NCI-H460 (cell line): ENCODE data around the gene IGFBP5. TPM values are rescaled to one million over a fixed set of nuclear protein-coding genes. Genes with fewer than 3 reads are reported as not detected.

Source experiments
- DNase-seq: peaks from one replicate; pipeline ENCODE4 v3.0.0-alpha.2; 2016; ENCODE audit warnings: low read depth; ENCODE audit errors: extremely low read depth
- polyA plus RNA-seq: library from polyadenylated mRNA; depleted of rRNA; stranded (reverse); fragments of >200 nt; gene quantifications from 2 replicates; pipeline ENCODE4 v1.2.3, GENCODE V29; 2014; cell fraction: nucleus; rRNA removed
- total RNA-seq: library from RNA; depleted of rRNA; stranded (reverse); fragments of >200 nt; shearing (Covaris generic); gene quantifications from 2 replicates; pipeline ENCODE4 v1.2.3, GENCODE V29; 2014; rRNA removed

IGFBP5 gene
- total RNA-seq: 0.82 and 2.2 TPM in 2 replicates
- 0.05 and 0.39 TPM in 2 replicates for polyA plus RNA-seq

GRCh38 chr2:216695401-216695821 lies at the start of gene IGFBP5:
IGFBP5 (minus strand) TSS chr2:216695549; CDS start chr2:216694775, 774 bp downstream.
- DNase-seq: no peak

- DNase-seq: no peak
Measured at GRCh38 chr2:216743781-216744180, 48.4 kb upstream of the IGFBP5 start.

- DNase-seq: no peak
Measured at GRCh38 chr2:216742411-216742810, 47.1 kb upstream of the IGFBP5 start.

- DNase-seq: no peak
Measured at GRCh38 chr2:216741223-216741593, 45.9 kb upstream of the IGFBP5 start.

- no peak for DNase-seq
Measured at GRCh38 chr2:216740557-216741222, 45.3 kb upstream of the IGFBP5 start.

- no peak for DNase-seq
Measured at GRCh38 chr2:216739035-216739434, 43.7 kb upstream of the IGFBP5 start.

- no peak for DNase-seq
Measured at GRCh38 chr2:216737676-216738075, 42.3 kb upstream of the IGFBP5 start.

GRCh38 chr2:216736326-216736725 lies 41.0 kb upstream of the IGFBP5 start:
- DNase-seq: no peak

- no peak for DNase-seq
Measured at GRCh38 chr2:216735668-216736067, 40.3 kb upstream of the IGFBP5 start.

- DNase-seq: no peak
Measured at GRCh38 chr2:216735086-216735485, 39.7 kb upstream of the IGFBP5 start.

GRCh38 chr2:216733046-216733445 lies 37.7 kb upstream of the IGFBP5 start:
- no peak for DNase-seq

GRCh38 chr2:216732334-216732733 lies 37.0 kb upstream of the IGFBP5 start:
- DNase-seq: no peak

- DNase-seq: no peak
Measured at GRCh38 chr2:216731465-216731864, 36.1 kb upstream of the IGFBP5 start.

GRCh38 chr2:216730871-216731270 lies 35.5 kb upstream of the IGFBP5 start:
- DNase-seq: no peak

- DNase-seq: no peak
Measured at GRCh38 chr2:216727346-216728122, 32.2 kb upstream of the IGFBP5 start.

- DNase-seq: no peak
Measured at GRCh38 chr2:216724190-216724589, 28.8 kb upstream of the IGFBP5 start.

GRCh38 chr2:216721141-216721540 lies 25.8 kb upstream of the IGFBP5 start:
- no peak for DNase-seq

GRCh38 chr2:216720722-216721121 lies 25.4 kb upstream of the IGFBP5 start:
- DNase-seq: no peak

GRCh38 chr2:216717907-216718615 lies 22.7 kb upstream of the IGFBP5 start:
- no peak for DNase-seq

- DNase-seq: no peak
Measured at GRCh38 chr2:216717491-216717901, 22.1 kb upstream of the IGFBP5 start.

- DNase-seq: no peak
Measured at GRCh38 chr2:216716109-216716508, 20.8 kb upstream of the IGFBP5 start.
